SK-N-SH (cell line): ENCODE data around the gene CCT6B. TPM values are rescaled to one million over a fixed set of nuclear protein-coding genes. Genes with fewer than 3 reads are reported as not detected.

Experiments
- CTCF ChIA-PET: fragments of 300-600, 350-600 bp; formaldehyde crosslinking; extraction: SDS; loops from one replicate; lab custom pipeline; 2021; lab: Yijun Ruan, JAX
- POLR2A ChIA-PET: fragments of 350-600 bp; sonication (Branson Sonifier 250); formaldehyde crosslinking; extraction: SDS; loops from one replicate; lab custom pipeline; 2020; ENCODE audit warnings: antibody characterized with exemption, inconsistent platforms; lab: Yijun Ruan, JAX
- DNase-seq: peaks from one replicate; pipeline ENCODE4 v3.0.0; 2012
- H2AFZ ChIP-seq: fragments of 200-600 bp; sonication (generic); 2 replicates; pipeline ENCODE4 v1.8.1; 2016; ENCODE audit warnings: antibody characterized with exemption, mild to moderate bottlenecking, low read depth
- H3F3A ChIP-seq: fragments of 200-600 bp; sonication (generic); replicated peaks from 2 replicates; pipeline ENCODE3; 2016; ENCODE audit warnings: antibody characterized with exemption, mild to moderate bottlenecking; ENCODE audit not compliant: insufficient read depth
- H3K27ac ChIP-seq, 2 experiments: fragments of 200-500 bp in 1 of 2; fragments of 200-600 bp in 1 of 2; sonication (Bioruptor generic) in 1 of 2; sonication (generic), shearing (Covaris generic) in 1 of 2; 2 replicates each; pipeline versions ENCODE4 v1.5.1 to v1.6.1; 2014 to 2016; ENCODE audit warnings: low read depth in 2 of 2, inconsistent platforms in 1 of 2, low read length in 1 of 2, mild to moderate bottlenecking in 1 of 2, mixed read lengths in 1 of 2
- H3K27me3 ChIP-seq: fragments of 200-600 bp; sonication (generic), shearing (Covaris generic); 2 replicates; pipeline ENCODE4 v1.6.1; 2016; ENCODE audit warnings: mixed run types; ENCODE audit not compliant: insufficient read depth
- H3K36me3 ChIP-seq, 2 experiments: fragments of 200-500 bp in 1 of 2; fragments of 200-600 bp in 1 of 2; sonication (Bioruptor generic) in 1 of 2; sonication (generic) in 1 of 2; replicated peaks in 1 of 2; 2 replicates each; pipeline versions ENCODE3 to v1.5.1; 2014 to 2016; ENCODE audit warnings: low read length in 1 of 2, mild to moderate bottlenecking in 1 of 2; ENCODE audit not compliant: insufficient read depth in 2 of 2, control insufficient read depth in 1 of 2
- H3K4me1 ChIP-seq, 2 experiments: fragments of 200-500 bp in 1 of 2; fragments of 200-600 bp in 1 of 2; sonication (Bioruptor generic) in 1 of 2; sonication (generic), shearing (Covaris generic) in 1 of 2; 2 replicates each; pipeline versions ENCODE4 v1.5.1 to v1.6.1; 2014 to 2016; ENCODE audit warnings: low read depth in 1 of 2, low read length in 1 of 2, mixed run types in 1 of 2; ENCODE audit not compliant: insufficient read depth in 2 of 2, control insufficient read depth in 1 of 2
- H3K4me2 ChIP-seq: fragments of 200-600 bp; sonication (generic), shearing (Covaris generic); 2 replicates; pipeline ENCODE4 v1.6.1; 2017; ENCODE audit warnings: mixed run types
- H3K4me3 ChIP-seq, 2 experiments: fragments of 200-500 bp in 1 of 2; fragments of 200-600 bp in 1 of 2; sonication (Bioruptor generic) in 1 of 2; sonication (generic), shearing (Covaris generic) in 1 of 2; 2 replicates each; pipeline versions ENCODE4 v1.5.1 to v1.8.1; 2014 to 2016; ENCODE audit warnings: low read depth in 2 of 2, inconsistent platforms in 1 of 2, low read length in 1 of 2, mild to moderate bottlenecking in 1 of 2, mixed read lengths in 1 of 2, moderate library complexity in 1 of 2
- H3K79me2 ChIP-seq: fragments of 200-600 bp; sonication (generic); 2 replicates; pipeline ENCODE4 v1.8.1; 2017; ENCODE audit warnings: mild to moderate bottlenecking; ENCODE audit not compliant: insufficient read depth
- H3K9ac ChIP-seq: fragments of 200-600 bp; sonication (generic); 2 replicates; pipeline ENCODE4 v1.6.1; 2017; ENCODE audit warnings: mixed run types
- H3K9me2 ChIP-seq: fragments of 200-600 bp; sonication (generic); 2 replicates; pipeline ENCODE4 v1.6.1; 2017; ENCODE audit warnings: mixed run types
- H3K9me3 ChIP-seq: fragments of 200-600 bp; sonication (generic); 2 replicates; pipeline ENCODE4 v1.6.1; 2017; ENCODE audit warnings: mixed run types, mild to moderate bottlenecking, moderate library complexity
- H4K20me1 ChIP-seq: fragments of 200-600 bp; sonication (generic); 2 replicates; pipeline ENCODE4 v1.6.1; 2017; ENCODE audit warnings: mild to moderate bottlenecking, mixed run types; ENCODE audit not compliant: insufficient read depth
- CTCF ChIP-seq: fragments of 200-600 bp; sonication (generic); IDR thresholded peaks from 2 replicates; pipeline ENCODE4 v1.6.1; 2017; ENCODE audit warnings: antibody characterized with exemption, mild to moderate bottlenecking, moderate library complexity
- FOSL2 ChIP-seq: IDR thresholded peaks from 2 replicates; pipeline ENCODE4 v1.4.0; 2012; ENCODE audit warnings: low read depth, mild to moderate bottlenecking, moderate library complexity, borderline replicate concordance
- JUND ChIP-seq: IDR thresholded peaks from 2 replicates; pipeline ENCODE4 v1.4.0; 2012
- MEF2A ChIP-seq: IDR thresholded peaks from 2 replicates; pipeline ENCODE4 v1.4.0; 2012; ENCODE audit warnings: low read depth, borderline replicate concordance
- POLR2AphosphoS5 ChIP-seq: IDR thresholded peaks from 2 replicates; pipeline ENCODE4 v1.6.1; 2012; ENCODE audit warnings: low read depth, low read length
- RCOR1 ChIP-seq: fragments of 150-350 bp; IDR thresholded peaks from 2 replicates; pipeline ENCODE4 v1.6.1; 2017; ENCODE audit warnings: antibody characterized with exemption, low read length
- REST ChIP-seq: IDR thresholded peaks from 2 replicates; pipeline ENCODE4 v1.6.1; 2012; ENCODE audit warnings: mild to moderate bottlenecking, low read depth, low read length, moderate library complexity
- RFX5 ChIP-seq: IDR thresholded peaks from 2 replicates; pipeline ENCODE4 v1.6.1; 2012; ENCODE audit warnings: mild to moderate bottlenecking, improper control_type of control experiment, low read length
- SIN3A ChIP-seq: IDR thresholded peaks from 2 replicates; pipeline ENCODE4 v1.6.1; 2012; ENCODE audit warnings: low read depth, mild to moderate bottlenecking, low read length, moderate library complexity, borderline replicate concordance
- YY1 ChIP-seq: IDR thresholded peaks from 2 replicates; pipeline ENCODE4 v1.4.0; 2012; ENCODE audit warnings: low read depth, mild to moderate bottlenecking
- ZBTB33 ChIP-seq: IDR thresholded peaks from 2 replicates; pipeline ENCODE4 v1.4.0; 2012; ENCODE audit warnings: low read depth, borderline replicate concordance
- WGBS: methylation state at CpG from one replicate; pipeline ENCODE4 v1.1.6; 2017; ENCODE audit warnings: low lambda C conversion rate; 5-methylcytosine and 5-hydroxymethylcytosine counted together
- polyA plus RNA-seq, 3 experiments: library from polyadenylated mRNA; depleted of rRNA; stranded (reverse); fragments of >200 nt; gene quantifications; 2 replicates each; pipeline ENCODE4 v1.2.3, GENCODE V29; 2012

CCT6B gene
- polyA plus RNA-seq, 1 of the 3 experiments (the other 2 are of a cell fraction): 0.48 TPM

- H3K9ac ChIP-seq: no peak overlapping the region
- no peaks in the 10 kb centered on the region for H3K9me2 ChIP-seq
- H3K4me2 ChIP-seq: no peak overlapping the region
- no peaks in the 10 kb centered on the region for H3K9me3 ChIP-seq
- ChIA-PET POLR2A (no interaction called here), CTCF (interaction anchor here (1.2 kb wide), 1 partner anchor 20 kb away, joined by 3 read pairs; no protein-coding TSS in a partner anchor)
- TF ChIP-seq ZBTB33 (no peak), SIN3A (no peak), MEF2A (no peak), RCOR1 (no peak)
- H4K20me1 ChIP-seq: no peaks in the 10 kb centered on the region
- H3K4me3 ChIP-seq: no peak overlapping the region
- no peak for DNase-seq
- no peaks in the 10 kb centered on the region for H3K27me3 ChIP-seq
- 100% methylated on average over 1 of the region's 1 CpG for WGBS
- H3K4me1 ChIP-seq: no peaks in the 10 kb centered on the region; a peak in 1 of 4 replicates
- peaks cover 15% of the 10 kb centered on the region for H3F3A ChIP-seq
- peaks cover 31% of the 10 kb centered on the region in 2 experiments for H3K36me3 ChIP-seq
- H3K79me2 ChIP-seq: no peaks in the 10 kb centered on the region
- no peak overlapping the region for H3K27ac ChIP-seq
- H2AFZ ChIP-seq: no peak overlapping the region
These were observed 45.7 kb upstream of the CCT6B start for GRCh38 chr17:35006961-35007360.

- CTCF ChIA-PET: interaction anchor here (1.2 kb wide), 1 partner anchor 112 kb away, joined by 4 read pairs; no protein-coding TSS in a partner anchor
These were observed 45.1 kb upstream of the CCT6B start for GRCh38 chr17:35006345-35006744.

More at GRCh38 chr17:35006345-35006744, 45.1 kb upstream of the CCT6B start:
- Histone ChIP-seq H2AFZ (no peak overlapping the region), H3K27me3 (no peaks in the 10 kb centered on the region), H3K79me2 (no peaks in the 10 kb centered on the region), H3K9me3 (no peaks in the 10 kb centered on the region), H3K27ac (no peak overlapping the region), H3K36me3 (peaks cover 31 to 35% of the 10 kb centered on the region in 2 experiments), H3K4me1 (peaks cover 1 to 6% of the 10 kb centered on the region in 2 experiments; a peak in 2 of 4 replicates), H3K4me2 (no peak overlapping the region), H3K9me2 (no peaks in the 10 kb centered on the region), H3F3A (peaks cover 15% of the 10 kb centered on the region), H3K4me3 (no peak overlapping the region), H3K9ac (no peak overlapping the region), H4K20me1 (no peaks in the 10 kb centered on the region)
- POLR2A ChIA-PET: no interaction called here
- TF ChIP-seq POLR2AphosphoS5: no peak
- TF ChIP-seq FOSL2: no peak
- TF ChIP-seq CTCF: no peak
- no peak for TF ChIP-seq MEF2A
- TF ChIP-seq RFX5: no peak
- no peak for TF ChIP-seq JUND
- TF ChIP-seq REST: no peak
- no peak for TF ChIP-seq YY1
- 94% methylated on average over 3 of the region's 4 CpGs for WGBS
- DNase-seq: no peak
